ENCODE measurements around the gene ABR.

DNA sequence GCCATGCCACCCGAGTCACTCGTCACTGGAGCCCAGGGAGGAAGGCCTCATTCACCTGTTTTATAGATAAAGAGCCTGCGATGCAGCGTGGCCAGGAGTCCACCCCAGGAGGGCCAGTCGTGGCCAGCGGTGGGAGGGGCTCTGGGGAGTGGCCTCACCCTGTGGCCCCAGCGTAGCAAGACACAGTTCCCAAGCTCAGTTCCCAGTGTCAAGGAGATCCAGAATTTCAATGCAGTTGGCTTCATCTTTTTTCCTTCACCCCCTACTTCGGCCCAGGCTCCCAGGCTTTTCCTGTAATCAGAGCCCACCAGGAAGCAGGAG, 84.0 kb downstream of the ABR start:
- TF ChIP-seq, protein P1, sequence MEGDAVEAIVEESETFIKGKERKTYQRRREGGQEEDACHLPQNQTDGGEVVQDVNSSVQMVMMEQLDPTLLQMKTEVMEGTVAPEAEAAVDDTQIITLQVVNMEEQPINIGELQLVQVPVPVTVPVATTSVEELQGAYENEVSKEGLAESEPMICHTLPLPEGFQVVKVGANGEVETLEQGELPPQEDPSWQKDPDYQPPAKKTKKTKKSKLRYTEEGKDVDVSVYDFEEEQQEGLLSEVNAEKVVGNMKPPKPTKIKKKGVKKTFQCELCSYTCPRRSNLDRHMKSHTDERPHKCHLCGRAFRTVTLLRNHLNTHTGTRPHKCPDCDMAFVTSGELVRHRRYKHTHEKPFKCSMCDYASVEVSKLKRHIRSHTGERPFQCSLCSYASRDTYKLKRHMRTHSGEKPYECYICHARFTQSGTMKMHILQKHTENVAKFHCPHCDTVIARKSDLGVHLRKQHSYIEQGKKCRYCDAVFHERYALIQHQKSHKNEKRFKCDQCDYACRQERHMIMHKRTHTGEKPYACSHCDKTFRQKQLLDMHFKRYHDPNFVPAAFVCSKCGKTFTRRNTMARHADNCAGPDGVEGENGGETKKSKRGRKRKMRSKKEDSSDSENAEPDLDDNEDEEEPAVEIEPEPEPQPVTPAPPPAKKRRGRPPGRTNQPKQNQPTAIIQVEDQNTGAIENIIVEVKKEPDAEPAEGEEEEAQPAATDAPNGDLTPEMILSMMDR (conservative IDR thresholded peaks at IDR 0.05; ENCODE audit: low read length) = no peak
- TF ChIP-seq EZH2phosphoT487 (IDR thresholded peaks at IDR 0.05; ENCODE audit: borderline replicate concordance) = no peak

Measured in Loucy (cell line).